ENCODE results near the gene TMEM106C. TPM values are rescaled to one million over a fixed set of nuclear protein-coding genes. Genes with fewer than 3 reads are reported as not detected.

The TMEM106C gene
- total RNA-seq, 1 experiment from 2014 or later, result 223 TPM

GRCh38 chr12:47988073-47989022, 25.0 kb downstream of the TMEM106C start:
- in situ Hi-C loops (cut with HindIII; ENCODE audit: low pct_unique_long_range_greater_than_20kb, low sequenced_read_pairs), result no loop called here
- no peak for DNase-seq (ENCODE audit: low read depth)

- DNase-seq (ENCODE audit: low read depth), result no peak
- in situ Hi-C loops (cut with HindIII; ENCODE audit: low pct_unique_long_range_greater_than_20kb, low sequenced_read_pairs), result no loop called here
Measured at GRCh38 chr12:47989023-47989417, 25.6 kb downstream of the TMEM106C start.

GRCh38 chr12:47989666-47990065, 26.3 kb downstream of the TMEM106C start:
- DNase-seq (ENCODE audit: low read depth), result no peak
- in situ Hi-C loops (cut with HindIII; ENCODE audit: low pct_unique_long_range_greater_than_20kb, low sequenced_read_pairs), result no loop called here

- DNase-seq (ENCODE audit: low read depth), result no peak
- in situ Hi-C loops (cut with HindIII; ENCODE audit: low pct_unique_long_range_greater_than_20kb, low sequenced_read_pairs), result no loop called here
Measured at GRCh38 chr12:47990351-47991105, 27.1 kb downstream of the TMEM106C start.

- in situ Hi-C loops (cut with HindIII; ENCODE audit: low pct_unique_long_range_greater_than_20kb, low sequenced_read_pairs), result no loop called here
Measured at GRCh38 chr12:47991106-47992061, 28.0 kb downstream of the TMEM106C start.

GRCh38 chr12:47992776-47993175, 29.4 kb downstream of the TMEM106C start:
- in situ Hi-C loops (cut with HindIII; ENCODE audit: low pct_unique_long_range_greater_than_20kb, low sequenced_read_pairs), result no loop called here
- no peak for DNase-seq (ENCODE audit: low read depth)

More at GRCh38 chr12:47991106-47992061, 28.0 kb downstream of the TMEM106C start:
- DNase-seq (ENCODE audit: low read depth), result no peak

- in situ Hi-C loops (cut with HindIII; ENCODE audit: low pct_unique_long_range_greater_than_20kb, low sequenced_read_pairs), result no loop called here
- no peak for DNase-seq (ENCODE audit: low read depth)
Measured at GRCh38 chr12:47993491-47993890, 30.1 kb downstream of the TMEM106C start.

- DNase-seq (ENCODE audit: low read depth), result no peak
- in situ Hi-C loops (cut with HindIII; ENCODE audit: low pct_unique_long_range_greater_than_20kb, low sequenced_read_pairs), result no loop called here
Measured at GRCh38 chr12:47995981-47996401, 32.6 kb downstream of the TMEM106C start.

GRCh38 chr12:47997321-47997720, 33.9 kb downstream of the TMEM106C start:
- DNase-seq (ENCODE audit: low read depth), result no peak
- in situ Hi-C loops (cut with HindIII; ENCODE audit: low pct_unique_long_range_greater_than_20kb, low sequenced_read_pairs), result no loop called here

- DNase-seq (ENCODE audit: low read depth), result no peak
- in situ Hi-C loops (cut with HindIII; ENCODE audit: low pct_unique_long_range_greater_than_20kb, low sequenced_read_pairs), result no loop called here
Measured at GRCh38 chr12:47999816-48000215, 36.4 kb downstream of the TMEM106C start.

- in situ Hi-C loops (cut with HindIII; ENCODE audit: low pct_unique_long_range_greater_than_20kb, low sequenced_read_pairs), result no loop called here
- peak; percentile 34 for DNase-seq (ENCODE audit: low read depth)
Measured at GRCh38 chr12:48000878-48001504, 37.6 kb downstream of the TMEM106C start.

GRCh38 chr12:48001505-48002413, 38.4 kb downstream of the TMEM106C start:
- DNase-seq (ENCODE audit: low read depth), result peak; percentile 27
- in situ Hi-C loops (cut with HindIII; ENCODE audit: low pct_unique_long_range_greater_than_20kb, low sequenced_read_pairs), result no loop called here

- in situ Hi-C loops (cut with HindIII; ENCODE audit: low pct_unique_long_range_greater_than_20kb, low sequenced_read_pairs), result no loop called here
- DNase-seq (ENCODE audit: low read depth), result no peak
Measured at GRCh38 chr12:48002414-48002730, 39.0 kb downstream of the TMEM106C start.

GRCh38 chr12:48002773-48003218, 39.4 kb downstream of the TMEM106C start:
- DNase-seq (ENCODE audit: low read depth), result no peak
- in situ Hi-C loops (cut with HindIII; ENCODE audit: low pct_unique_long_range_greater_than_20kb, low sequenced_read_pairs), result no loop called here

GRCh38 chr12:48003226-48004052, 40.0 kb downstream of the TMEM106C start:
- no peak for DNase-seq (ENCODE audit: low read depth)
- in situ Hi-C loops (cut with HindIII; ENCODE audit: low pct_unique_long_range_greater_than_20kb, low sequenced_read_pairs), result no loop called here

Measured in Caki2 (cell line).